Measurements from ENCODE around the gene FIGLA.

DNA sequence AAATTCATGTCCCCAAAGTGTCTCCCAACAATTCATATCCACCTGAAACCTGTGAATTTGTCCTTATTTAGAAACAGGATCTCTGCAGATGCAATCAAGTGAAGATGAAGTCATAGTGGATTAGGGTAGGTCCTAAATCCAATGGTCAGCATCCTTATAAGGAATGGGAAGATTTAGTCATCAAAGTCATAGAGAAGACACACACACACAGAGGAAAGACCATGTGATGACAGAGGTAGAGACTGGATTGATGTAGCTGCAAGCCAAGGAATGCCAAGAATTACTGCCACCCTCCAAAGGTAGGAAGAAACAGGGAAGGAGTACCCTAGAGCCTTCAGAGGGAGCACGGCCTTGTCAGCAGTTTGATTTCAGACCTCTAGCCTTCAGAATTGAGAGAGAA lies 40.1 kb downstream of the FIGLA start:
- no peak for TF ChIP-seq YY1 (IDR thresholded peaks at IDR 0.05; ENCODE audit: insufficient read depth, insufficient read length)
- no peak for TF ChIP-seq SUZ12 (IDR thresholded peaks at IDR 0.05; ENCODE audit: extremely low read depth, insufficient read depth, insufficient read length)
- TF ChIP-seq ZNF274 (IDR thresholded peaks at IDR 0.05; ENCODE audit: low read depth, low read length) = no peak
